Heart left ventricle (tissue), 16 donors: ENCODE results near the gene CDK6. TPM values are rescaled to one million over a fixed set of nuclear protein-coding genes. Genes with fewer than 3 reads are reported as not detected.

Source experiments
- ATAC-seq, 4 donors: fragments of 200-7000 bp; cut with Tn5 transposase; one replicate each; pipeline ENCODE4 v1.9.1; 2020 to 2022; ENCODE audit warnings: moderate library complexity in 4 of 4, mild to moderate bottlenecking in 3 of 4, moderate number of reproducible peaks in 1 of 4
- DNase-seq, 5 donors: peaks; one replicate each; pipeline ENCODE4 v3.0.0-alpha.2; 2020
- H3K27ac ChIP-seq, 12 donors: fragments of 200-600 bp; sonication (generic) in 4 of 12; one replicate each; pipeline versions ENCODE4 v1.5.0 to v1.8.0; 2016 to 2022; ENCODE audit warnings: mild to moderate bottlenecking in 2 of 12
- H3K27me3 ChIP-seq, 9 donors: fragments of 200-600 bp; sonication (generic) in 2 of 9; one replicate each; pipeline versions ENCODE4 v1.5.1 to v1.8.0; 2016 to 2022; ENCODE audit warnings: mild to moderate bottlenecking in 3 of 9
- H3K36me3 ChIP-seq, 9 donors: fragments of 200-600 bp; sonication (generic) in 2 of 9; one replicate each; pipeline versions ENCODE4 v1.5.0 to v1.8.0; 2018 to 2022; ENCODE audit warnings: mild to moderate bottlenecking in 2 of 9
- H3K4me1 ChIP-seq, 12 donors: fragments of 200-600 bp; sonication (generic) in 4 of 12; one replicate each; pipeline versions ENCODE4 v1.5.0 to v1.8.0; 2016 to 2022; ENCODE audit warnings: mild to moderate bottlenecking in 3 of 12
- H3K4me3 ChIP-seq, 12 donors: fragments of 200-600 bp; sonication (generic) in 4 of 12; one replicate each; pipeline versions ENCODE4 v1.5.0 to v1.8.0; 2017 to 2022; ENCODE audit warnings: mild to moderate bottlenecking in 9 of 12, moderate library complexity in 4 of 12
- H3K9me3 ChIP-seq, 12 donors: fragments of 200-600 bp; sonication (generic) in 4 of 12; one replicate each; pipeline versions ENCODE4 v1.5.0 to v1.8.0; 2016 to 2022; ENCODE audit warnings: mild to moderate bottlenecking in 1 of 12
- POLR2A ChIP-seq, 2 donors: fragments of 450-650 bp; IDR thresholded peaks; one replicate each; pipeline ENCODE4 v1.6.1; 2017; ENCODE audit warnings: antibody characterized with exemption in 2 of 2, mild to moderate bottlenecking in 2 of 2, moderate library complexity in 2 of 2
- WGBS, 4 donors: extraction: QIAGEN DNeasy Blood & Tissue Kit in 2 of 4; methylation state at CpG; one replicate each; pipeline versions ENCODE4 v1.1.5 to v1.1.7; 2013 to 2018; 5-methylcytosine and 5-hydroxymethylcytosine counted together
- intact Hi-C, 10 donors: fragments of 100-400 bp; cut with DNase I; formaldehyde crosslinking; loops; one replicate each; pipeline versions ENCODE4 v1.11.1 to v1.14.2; 2022
- polyA plus RNA-seq, 2 donors: library from polyadenylated mRNA; stranded (reverse); fragments of 200-250 nt; gene quantifications; one replicate each; pipeline ENCODE4 v1.2.3, GENCODE V29; 2013
- total RNA-seq, 9 donors: library from RNA; depleted of rRNA in 2 of 9; stranded (reverse); fragments of >200 nt in 2 of 9; fragmentation: NEBNext Ultra II Directional in 3 of 9; extraction: Animal tissue kit (Norgen Biotek cat#: 25700) in 3 of 9; gene quantifications; one replicate each; pipeline versions ENCODE4 v1.1.0 to v1.2.4, GENCODE V29; 2016 to 2023
- TF ChIP-seq, protein P1 (sequence below), 12 donors: fragments of 200-600 bp; sonication (generic) in 4 of 12; IDR thresholded peaks; one replicate each; pipeline versions ENCODE4 v1.5.0 to v1.8.0; 2018 to 2022; ENCODE audit warnings: antibody characterized with exemption in 12 of 12, mild to moderate bottlenecking in 5 of 12
- donor health status: ischemic (EF 13 %, LVEDD 7.1; RV severe dilation, severe dysfunction).
- donor health status: healthy with polysubstance abuse.
- donor health status: DM: no; HTN: yes; CAD: no.
- donor health status: DM: no; HTN: no; CAD: no.
- donor health status: ischemic (EF 25% LVEDD 6.9; RV normal size, moderate dysfunction).
- donor health status: ischemic (EF 25% LVEDD 5.7; RV mildly dilated, moderate dysfunction).
- donor health status: healthy.
- donor health status: DM: yes; HTN: yes; CAD: no.
- donor health status: ischemic (EF 35%, LVEDD 5.7; RV mildly dilated, moderate dysfunction).
- donor health status: nonischemic (EF 11% LVEDD 7.7; RV severe dilation, severe dysfunction).
- donor health status: DM: yes; HTN: yes; CAD: no.
- donor health status: PGD.
- donor health status: ischemic (EF 29% LVEDD 5.4; RV normal size, mild dysfunction).
- donor health status: nonischemic (EF 23%, LVEDD 6.1; RV moderate dilation, normal function).

The CDK6 gene
- total and polyA plus RNA-seq, 11 donors, result 2.2 to 40.5 (median 18.7) TPM

DNA sequence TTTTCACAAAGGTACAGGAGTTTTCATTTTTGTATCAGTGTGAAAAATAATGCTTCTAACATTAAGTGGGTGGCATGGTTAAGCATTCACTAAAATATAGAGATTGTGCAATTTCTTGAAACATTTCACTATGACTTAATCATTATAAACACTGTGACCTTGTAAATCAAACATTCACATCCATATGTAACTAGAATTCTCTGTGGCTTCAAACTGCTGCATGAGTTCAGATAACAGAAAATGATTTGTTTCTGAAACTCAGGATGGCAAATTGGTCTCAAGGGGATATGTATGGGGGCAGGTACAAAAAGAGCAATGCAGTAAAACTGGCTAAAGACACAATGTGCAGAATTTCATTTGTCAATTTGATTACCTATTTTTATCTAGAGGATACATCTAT lies 250.0 kb downstream of the CDK6 start:
- intact Hi-C loops, result loop anchor here in 2 of 10 donors (5.0 kb wide), 2 partner anchors 54 to 59 kb away; partner anchors contain the start of genes PEX1 (in 1 of the 2) and RBM48 (in 1 of the 2)
- H3K4me1 ChIP-seq, result peaks cover 5 to 53% (median 34%) of the 10 kb centered on the region in 12 donors
- no peak for TF ChIP-seq POLR2A (IDR thresholded peaks at IDR 0.05)
- TF ChIP-seq, protein P1, sequence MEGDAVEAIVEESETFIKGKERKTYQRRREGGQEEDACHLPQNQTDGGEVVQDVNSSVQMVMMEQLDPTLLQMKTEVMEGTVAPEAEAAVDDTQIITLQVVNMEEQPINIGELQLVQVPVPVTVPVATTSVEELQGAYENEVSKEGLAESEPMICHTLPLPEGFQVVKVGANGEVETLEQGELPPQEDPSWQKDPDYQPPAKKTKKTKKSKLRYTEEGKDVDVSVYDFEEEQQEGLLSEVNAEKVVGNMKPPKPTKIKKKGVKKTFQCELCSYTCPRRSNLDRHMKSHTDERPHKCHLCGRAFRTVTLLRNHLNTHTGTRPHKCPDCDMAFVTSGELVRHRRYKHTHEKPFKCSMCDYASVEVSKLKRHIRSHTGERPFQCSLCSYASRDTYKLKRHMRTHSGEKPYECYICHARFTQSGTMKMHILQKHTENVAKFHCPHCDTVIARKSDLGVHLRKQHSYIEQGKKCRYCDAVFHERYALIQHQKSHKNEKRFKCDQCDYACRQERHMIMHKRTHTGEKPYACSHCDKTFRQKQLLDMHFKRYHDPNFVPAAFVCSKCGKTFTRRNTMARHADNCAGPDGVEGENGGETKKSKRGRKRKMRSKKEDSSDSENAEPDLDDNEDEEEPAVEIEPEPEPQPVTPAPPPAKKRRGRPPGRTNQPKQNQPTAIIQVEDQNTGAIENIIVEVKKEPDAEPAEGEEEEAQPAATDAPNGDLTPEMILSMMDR (IDR thresholded peaks at IDR 0.05), result no peak

DNA sequence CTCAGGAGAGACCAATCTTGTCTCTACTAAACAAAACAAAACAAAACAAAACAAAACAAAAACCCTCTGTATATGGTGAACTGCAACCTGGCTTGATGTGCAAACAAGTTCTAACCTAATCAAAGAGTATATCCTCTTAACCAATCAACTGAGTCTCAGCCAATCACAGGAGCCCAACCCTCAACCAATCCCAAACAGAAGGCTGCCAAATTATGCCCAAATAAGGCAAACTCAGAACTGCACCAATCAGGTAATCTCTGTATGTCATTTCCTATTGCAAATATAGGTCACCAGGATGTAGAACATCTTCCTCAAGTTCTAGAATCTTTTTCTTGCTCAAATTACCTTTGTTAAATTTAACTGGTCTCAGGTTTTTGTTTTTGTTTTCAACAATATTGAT lies 251.4 kb downstream of the CDK6 start:
- intact Hi-C loops, result loop anchor here in 2 of 10 donors (5.0 kb wide), 2 partner anchors 53 to 58 kb away; partner anchors contain the start of genes PEX1 (in 1 of the 2) and RBM48 (in 1 of the 2)

More for the DNA sequence above, 250.0 kb downstream of the CDK6 start:
- no peak for DNase-seq
- Histone ChIP-seq H3K36me3 (peaks cover 0 to under 1% (median 0%) of the 10 kb centered on the region in 9 donors), H3K27me3 (no peaks in the 10 kb centered on the region), H3K9me3 (no peaks in the 10 kb centered on the region), H3K4me3 (peak overlapping the region in 1 of 12 donors; percentile 12), H3K27ac (peak overlapping the region in 7 of 12 donors; percentile 8 to 55 (median 36))
- no peak for ATAC-seq

GRCh38 chr7:92582948-92583347 lies 253.4 kb downstream of the CDK6 start:
- ATAC-seq, result no peak
- TF ChIP-seq POLR2A (IDR thresholded peaks at IDR 0.05), result no peak
- TF ChIP-seq, protein P1 (IDR thresholded peaks at IDR 0.05), result no peak
- Histone ChIP-seq H3K27me3 (no peaks in the 10 kb centered on the region), H3K4me1 (peaks cover 0 to 35% (median 19%) of the 10 kb centered on the region in 12 donors), H3K36me3 (peaks cover 3 to 35% (median 32%) of the 10 kb centered on the region in 9 donors), H3K27ac (no peak overlapping the region), H3K9me3 (no peaks in the 10 kb centered on the region), H3K4me3 (no peak overlapping the region)
- DNase-seq, result no peak
- 95 to 100% (median 96%) methylated on average over 1 of the region's 1 CpG for WGBS, 4 donors
- intact Hi-C loops, result no loop called here

More for the DNA sequence above, 251.4 kb downstream of the CDK6 start:
- peaks cover 5 to 48% (median 32%) of the 10 kb centered on the region in 12 donors for H3K4me1 ChIP-seq
- H3K4me3 ChIP-seq, result no peak overlapping the region
- peaks cover 0 to 15% (median 12%) of the 10 kb centered on the region in 9 donors for H3K36me3 ChIP-seq
- no peaks in the 10 kb centered on the region for H3K27me3 ChIP-seq
- no peak for ATAC-seq
- no peak for DNase-seq
- TF ChIP-seq, protein P1 (IDR thresholded peaks at IDR 0.05), result no peak
- no peak for TF ChIP-seq POLR2A (IDR thresholded peaks at IDR 0.05)
- H3K27ac ChIP-seq, result peak overlapping the region in 2 of 12 donors; percentile 2 to 16
- H3K9me3 ChIP-seq, result no peaks in the 10 kb centered on the region

DNA sequence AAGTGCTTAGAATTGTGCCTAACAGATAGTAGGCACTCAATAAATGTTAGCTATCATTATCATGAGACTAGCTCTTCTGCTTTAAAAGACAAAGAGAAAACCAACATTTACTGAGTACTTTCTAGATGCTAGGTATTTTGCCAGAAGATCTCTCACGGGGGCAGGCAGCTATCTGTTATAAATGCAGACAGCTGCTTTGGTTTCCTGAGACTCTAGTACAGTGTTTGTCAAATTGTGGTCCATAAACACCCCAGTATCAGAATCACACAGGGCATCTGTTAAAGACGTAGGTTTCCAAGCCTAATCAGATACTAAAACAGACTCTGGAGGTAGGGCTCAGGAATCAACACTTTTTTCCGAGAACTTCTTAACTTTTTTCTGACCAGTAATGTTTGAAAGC lies 260.1 kb downstream of the CDK6 start:
- ATAC-seq (no peak), DNase-seq (no peak)
- Histone ChIP-seq H3K4me3 (no peak overlapping the region), H3K4me1 (no peaks in the 10 kb centered on the region), H3K27ac (no peak overlapping the region), H3K27me3 (no peaks in the 10 kb centered on the region), H3K36me3 (peaks cover 3 to 98% (median 96%) of the 10 kb centered on the region in 9 donors), H3K9me3 (no peaks in the 10 kb centered on the region)
- intact Hi-C loops, result no loop called here
- TF ChIP-seq, protein P1 (IDR thresholded peaks at IDR 0.05), result no peak
- TF ChIP-seq POLR2A (IDR thresholded peaks at IDR 0.05), result no peak
- 67 to 72% (median 70%) methylated on average over 3 of the region's 3 CpGs for WGBS, 4 donors
